KOPT-K1 (cell line): ENCODE data around the gene UQCRFS1.
"Not testable (repeated sequence)": the region's sequence is repeated elsewhere in the genome, so short reads cannot be mapped to it uniquely, and the experiment has no call there.

Experiments used
- H3K27ac ChIP-seq: fragments of 200-600 bp; sonication (generic); 2 replicates; pipeline ENCODE4 v1.5.1; 2016; ENCODE audit warnings: antibody characterized with exemption, mild to moderate bottlenecking, low read depth, low read length; ENCODE audit not compliant: poor library complexity, severe bottlenecking
- H3K36me3 ChIP-seq: fragments of 200-600 bp; sonication (generic); 2 replicates; pipeline ENCODE4 v1.5.1; 2017; ENCODE audit warnings: antibody characterized with exemption, mild to moderate bottlenecking, low read length, moderate library complexity; ENCODE audit not compliant: insufficient read depth
- H3K9me3 ChIP-seq: fragments of 200-600 bp; sonication (generic); 2 replicates; pipeline ENCODE4 v1.5.1; 2017; ENCODE audit warnings: antibody characterized with exemption, low read length, mild to moderate bottlenecking; ENCODE audit not compliant: insufficient read depth, poor library complexity, severe bottlenecking

UQCRFS1 gene

GRCh38 chr19:29239213-29239776 lies 26.3 kb upstream of the UQCRFS1 start:
- H3K9me3 ChIP-seq: no peaks in the 10 kb centered on the region
- H3K36me3 ChIP-seq: no peaks in the 10 kb centered on the region
- no peak overlapping the region for H3K27ac ChIP-seq

- no peaks in the 10 kb centered on the region for H3K9me3 ChIP-seq
- H3K27ac ChIP-seq: no peak overlapping the region
- no peaks in the 10 kb centered on the region for H3K36me3 ChIP-seq
Observed at GRCh38 chr19:29233591-29233990, 20.6 kb upstream of the UQCRFS1 start.

GRCh38 chr19:29232315-29232852 lies 19.4 kb upstream of the UQCRFS1 start:
- H3K27ac ChIP-seq: no peak overlapping the region
- no peaks in the 10 kb centered on the region for H3K36me3 ChIP-seq
- no peaks in the 10 kb centered on the region for H3K9me3 ChIP-seq

- not testable (repeated sequence) for H3K9me3 ChIP-seq, H3K27ac ChIP-seq, H3K36me3 ChIP-seq
Observed at GRCh38 chr19:29231306-29231705, 18.4 kb upstream of the UQCRFS1 start.

- H3K9me3 ChIP-seq: no peaks in the 10 kb centered on the region
- no peak overlapping the region for H3K27ac ChIP-seq
- no peaks in the 10 kb centered on the region for H3K36me3 ChIP-seq
Observed at GRCh38 chr19:29217616-29218015, 4.7 kb upstream of the UQCRFS1 start.

GRCh38 chr19:29216021-29216420 lies 3.1 kb upstream of the UQCRFS1 start:
- H3K36me3 ChIP-seq: peaks cover 6% of the 10 kb centered on the region
- no peak overlapping the region for H3K27ac ChIP-seq
- H3K9me3 ChIP-seq: peaks cover 3% of the 10 kb centered on the region

GRCh38 chr19:29215322-29215845 lies 2.4 kb upstream of the UQCRFS1 start:
- Histone ChIP-seq H3K27ac (no peak overlapping the region), H3K9me3 (peaks cover 4% of the 10 kb centered on the region), H3K36me3 (peaks cover 7% of the 10 kb centered on the region)

- no peak overlapping the region for H3K27ac ChIP-seq
- H3K36me3 ChIP-seq: peaks cover 7% of the 10 kb centered on the region
- H3K9me3 ChIP-seq: peaks cover 4% of the 10 kb centered on the region
Observed at GRCh38 chr19:29214411-29214810, 1.5 kb upstream of the UQCRFS1 start.

- peaks cover 4% of the 10 kb centered on the region for H3K9me3 ChIP-seq
- H3K27ac ChIP-seq: peak overlapping the region; percentile 96
- H3K36me3 ChIP-seq: peaks cover 23% of the 10 kb centered on the region
Observed at GRCh38 chr19:29212356-29212647, 649 bp downstream of the UQCRFS1 start.

- peaks cover 4% of the 10 kb centered on the region for H3K9me3 ChIP-seq
- peaks cover 28% of the 10 kb centered on the region for H3K36me3 ChIP-seq
- H3K27ac ChIP-seq: peak overlapping the region; percentile 96
Observed at GRCh38 chr19:29211562-29212355, 1.2 kb downstream of the UQCRFS1 start.

- not testable (repeated sequence) for H3K9me3 ChIP-seq, H3K27ac ChIP-seq
- peaks cover 36% of the 10 kb centered on the region for H3K36me3 ChIP-seq
Observed at GRCh38 chr19:29211041-29211440, 1.9 kb downstream of the UQCRFS1 start.

- peaks cover 41% of the 10 kb centered on the region for H3K36me3 ChIP-seq
- H3K27ac ChIP-seq, H3K9me3 ChIP-seq: not testable (repeated sequence)
Observed at GRCh38 chr19:29210502-29210901, 2.4 kb downstream of the UQCRFS1 start.

- H3K9me3 ChIP-seq, H3K27ac ChIP-seq: not testable (repeated sequence)
- peaks cover 51% of the 10 kb centered on the region for H3K36me3 ChIP-seq
Observed at GRCh38 chr19:29207403-29208187, 5.4 kb downstream of the UQCRFS1 start.

- peaks cover 4% of the 10 kb centered on the region for H3K9me3 ChIP-seq
- peaks cover 50% of the 10 kb centered on the region for H3K36me3 ChIP-seq
- H3K27ac ChIP-seq: no peak overlapping the region
Observed at GRCh38 chr19:29206453-29206852, 6.5 kb downstream of the UQCRFS1 start.

- Histone ChIP-seq H3K36me3 (peaks cover 28% of the 10 kb centered on the region), H3K27ac (no peak overlapping the region), H3K9me3 (peaks cover 9% of the 10 kb centered on the region)
Observed at GRCh38 chr19:29202281-29202680, 10.7 kb downstream of the UQCRFS1 start.
